CD14-positive monocyte (primary cell): Measurements from ENCODE around the gene TAS2R10. TPM values are rescaled to one million over a fixed set of nuclear protein-coding genes. Genes with fewer than 3 reads are reported as not detected.
"Not testable (repeated sequence)": the region's sequence is repeated elsewhere in the genome, so short reads cannot be mapped to it uniquely, and the experiment has no call there.

ENCODE experiments used
- DNase-seq, 3 donors: peaks; one replicate each; pipeline ENCODE4 v3.0.0-alpha.2; 2011 to 2022
- H2AFZ ChIP-seq: 2 replicates; pipeline ENCODE4 v1.6.0; 2012; ENCODE audit warnings: mild to moderate bottlenecking, low read depth, low read length, inconsistent platforms; ENCODE audit not compliant: insufficient read depth, poor library complexity, severe bottlenecking
- H3K27ac ChIP-seq, 2 donors: 1 replicate in 1 of 2; 2 replicates in 1 of 2; pipeline ENCODE4 v1.5.1; 2012 to 2013; ENCODE audit warnings: low read length in 2 of 2, control low read depth in 1 of 2, inconsistent platforms in 1 of 2, low read depth in 1 of 2, mild to moderate bottlenecking in 1 of 2
- H3K27me3 ChIP-seq, 2 donors: one replicate each; pipeline versions ENCODE4 v1.6.0 to v1.6.1; 2011 to 2013; ENCODE audit warnings: low read length in 2 of 2; ENCODE audit not compliant: control insufficient read depth in 2 of 2, insufficient read depth in 2 of 2
- H3K36me3 ChIP-seq, 2 donors: replicated peaks in 1 of 2; 1 replicate in 1 of 2; 2 replicates in 1 of 2; pipeline versions ENCODE4 v1.5.1 to v1.6.1; 2012 to 2013; ENCODE audit warnings: low read length in 2 of 2, control low read depth in 1 of 2, inconsistent platforms in 1 of 2, mild to moderate bottlenecking in 1 of 2; ENCODE audit not compliant: insufficient read depth in 2 of 2, control insufficient read depth in 1 of 2
- H3K4me1 ChIP-seq, 2 donors: 1 replicate in 1 of 2; 2 replicates in 1 of 2; pipeline versions ENCODE4 v1.5.1 to v1.6.1; 2012 to 2013; ENCODE audit warnings: low read length in 2 of 2, control low read depth in 1 of 2, inconsistent platforms in 1 of 2, mild to moderate bottlenecking in 1 of 2, moderate library complexity in 1 of 2; ENCODE audit not compliant: insufficient read depth in 2 of 2, control insufficient read depth in 1 of 2
- H3K4me2 ChIP-seq: replicated peaks from 2 replicates; pipeline ENCODE3; 2012; ENCODE audit warnings: low read length, moderate library complexity, mild to moderate bottlenecking; ENCODE audit not compliant: poor library complexity, severe bottlenecking; ENCODE audit errors: extremely low read depth
- H3K4me3 ChIP-seq, 3 experiments: fragments of 200-600 bp in 1 of 3; sonication (generic) in 1 of 3; replicated peaks in 1 of 3; 1 replicate in 2 of 3; 2 replicates in 1 of 3; pipeline ENCODE4 v1.5.1; 2011 to 2013; ENCODE audit warnings: low read length in 3 of 3, mild to moderate bottlenecking in 3 of 3, control low read depth in 2 of 3, low read depth in 2 of 3, inconsistent platforms in 1 of 3, moderate library complexity in 1 of 3
- H3K79me2 ChIP-seq: 2 replicates; pipeline ENCODE4 v1.6.0; 2012; ENCODE audit warnings: mild to moderate bottlenecking, control low read depth, inconsistent platforms, low read length, moderate library complexity; ENCODE audit not compliant: insufficient read depth
- H3K9ac ChIP-seq: 2 replicates; pipeline ENCODE4 v1.6.0; 2017; ENCODE audit warnings: low read length, mild to moderate bottlenecking; ENCODE audit not compliant: insufficient read depth, poor library complexity, severe bottlenecking
- H3K9me3 ChIP-seq, 2 donors: replicated peaks in 1 of 2; 1 replicate in 1 of 2; 2 replicates in 1 of 2; pipeline versions ENCODE4 v1.5.1 to v1.6.1; 2012 to 2013; ENCODE audit warnings: low read length in 2 of 2, control low read depth in 1 of 2; ENCODE audit not compliant: control insufficient read depth in 1 of 2, insufficient read depth in 1 of 2
- H4K20me1 ChIP-seq: 2 replicates; pipeline ENCODE4 v1.6.0; 2012; ENCODE audit warnings: mild to moderate bottlenecking, low read length, control low read depth, moderate library complexity; ENCODE audit not compliant: insufficient read depth
- H3K27ac Mint-ChIP-seq, 7 donors: one replicate each; pipeline ENCODE4 v1.8.0; 2020; ENCODE audit warnings: mild to moderate bottlenecking in 7 of 7, mixed read lengths in 7 of 7, moderate library complexity in 6 of 7, inconsistent platforms in 2 of 7
- H3K27me3 Mint-ChIP-seq, 3 donors: one replicate each; pipeline ENCODE4 v1.8.0; 2021 to 2022; ENCODE audit warnings: low read depth in 3 of 3, mild to moderate bottlenecking in 3 of 3, mixed read lengths in 3 of 3, moderate library complexity in 3 of 3, inconsistent platforms in 1 of 3
- H3K36me3 Mint-ChIP-seq, 2 donors: one replicate each; pipeline ENCODE4 v1.8.0; 2020; ENCODE audit warnings: mixed read lengths in 2 of 2, inconsistent platforms in 1 of 2, mild to moderate bottlenecking in 1 of 2
- H3K4me1 Mint-ChIP-seq: one replicate; pipeline ENCODE4 v1.8.0; 2020; ENCODE audit warnings: mild to moderate bottlenecking, mixed read lengths
- H3K4me3 Mint-ChIP-seq, 2 donors: one replicate each; pipeline ENCODE4 v1.8.0; 2020; ENCODE audit warnings: mild to moderate bottlenecking in 2 of 2, mixed read lengths in 2 of 2, moderate library complexity in 1 of 2
- H3K9me3 Mint-ChIP-seq, 7 donors: one replicate each; pipeline ENCODE4 v1.8.0; 2020 to 2022; ENCODE audit warnings: mixed read lengths in 7 of 7, mild to moderate bottlenecking in 6 of 7, moderate library complexity in 6 of 7, inconsistent platforms in 2 of 7
- WGBS: methylation state at CpG from one replicate; pipeline ENCODE4 v1.1.5; 2013; ENCODE audit warnings: missing lambda C conversion rate; ENCODE audit not compliant: insufficient coverage; 5-methylcytosine and 5-hydroxymethylcytosine counted together
- intact Hi-C, 2 donors: fragments of 100-400 bp; cut with micrococcal nuclease; formaldehyde crosslinking; loops; one replicate each; pipeline versions ENCODE4 v1.15.0 to v1.15.1; 2023
- polyA plus RNA-seq, 3 donors: library from polyadenylated mRNA; depleted of rRNA in 1 of 3; unstranded in 2 of 3; stranded (reverse) in 1 of 3; fragments of 300-500 nt in 2 of 3; fragments of >200 nt in 1 of 3; fragmentation: Illumina TruSeq in 2 of 3; gene quantifications; 1 replicate in 2 of 3; 2 replicates in 1 of 3; pipeline ENCODE4 v1.2.3, GENCODE V29; 2012 to 2021
- TF ChIP-seq, protein P1 (sequence below): fragments of 200-600 bp; IDR thresholded peaks from one replicate; pipeline ENCODE4 v1.8.0; 2022; ENCODE audit warnings: antibody characterized with exemption, mild to moderate bottlenecking

The TAS2R10 gene
- polyA plus RNA-seq, 3 donors: 0.08 TPM; not detected in 2

DNA sequence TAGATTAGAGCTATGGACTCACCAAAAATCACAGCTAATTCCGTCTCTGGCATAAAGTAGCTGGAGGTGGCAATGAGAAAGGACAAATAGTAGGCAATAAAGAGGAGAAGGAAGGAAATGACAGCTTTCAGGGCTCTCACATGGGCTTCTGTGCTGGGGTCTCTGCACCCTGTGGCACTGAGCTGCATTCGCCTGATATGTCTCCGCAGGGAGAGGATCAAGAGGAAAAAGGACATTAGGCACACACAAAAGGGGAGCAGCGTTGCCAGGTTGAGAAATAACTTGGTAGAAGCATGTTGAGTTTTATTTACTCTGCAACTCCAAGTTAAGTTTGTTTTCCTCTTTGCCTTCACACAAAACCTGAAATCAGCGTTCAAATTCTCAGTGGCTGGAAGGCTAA, 24.4 kb downstream of the TAS2R10 start:
- no peak overlapping the region for H3K27ac ChIP-seq
- H3K4me1 ChIP-seq: no peaks in the 10 kb centered on the region
- no peak overlapping the region for H3K27ac Mint-ChIP-seq
- H3K27me3 ChIP-seq: no peaks in the 10 kb centered on the region
- H4K20me1 ChIP-seq: no peaks in the 10 kb centered on the region
- H3K4me3 Mint-ChIP-seq: no peak overlapping the region
- H3K9me3 ChIP-seq: no peaks in the 10 kb centered on the region
- intact Hi-C loops: no loop called here
- WGBS: 88% methylated on average over 1 of the region's 5 CpGs
- no peaks in the 10 kb centered on the region for H3K36me3 Mint-ChIP-seq
- TF ChIP-seq, protein P1, sequence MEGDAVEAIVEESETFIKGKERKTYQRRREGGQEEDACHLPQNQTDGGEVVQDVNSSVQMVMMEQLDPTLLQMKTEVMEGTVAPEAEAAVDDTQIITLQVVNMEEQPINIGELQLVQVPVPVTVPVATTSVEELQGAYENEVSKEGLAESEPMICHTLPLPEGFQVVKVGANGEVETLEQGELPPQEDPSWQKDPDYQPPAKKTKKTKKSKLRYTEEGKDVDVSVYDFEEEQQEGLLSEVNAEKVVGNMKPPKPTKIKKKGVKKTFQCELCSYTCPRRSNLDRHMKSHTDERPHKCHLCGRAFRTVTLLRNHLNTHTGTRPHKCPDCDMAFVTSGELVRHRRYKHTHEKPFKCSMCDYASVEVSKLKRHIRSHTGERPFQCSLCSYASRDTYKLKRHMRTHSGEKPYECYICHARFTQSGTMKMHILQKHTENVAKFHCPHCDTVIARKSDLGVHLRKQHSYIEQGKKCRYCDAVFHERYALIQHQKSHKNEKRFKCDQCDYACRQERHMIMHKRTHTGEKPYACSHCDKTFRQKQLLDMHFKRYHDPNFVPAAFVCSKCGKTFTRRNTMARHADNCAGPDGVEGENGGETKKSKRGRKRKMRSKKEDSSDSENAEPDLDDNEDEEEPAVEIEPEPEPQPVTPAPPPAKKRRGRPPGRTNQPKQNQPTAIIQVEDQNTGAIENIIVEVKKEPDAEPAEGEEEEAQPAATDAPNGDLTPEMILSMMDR: no peak
- H3K36me3 ChIP-seq: no peaks in the 10 kb centered on the region
- H2AFZ ChIP-seq: no peak overlapping the region
- no peak for DNase-seq
- peaks cover 1 to 3% (median 1%) of the 10 kb centered on the region in 3 donors for H3K27me3 Mint-ChIP-seq
- no peaks in the 10 kb centered on the region for H3K4me1 Mint-ChIP-seq
- H3K9me3 Mint-ChIP-seq: peaks cover 0 to 2% (median 0%) of the 10 kb centered on the region in 7 donors
- no peak overlapping the region for H3K9ac ChIP-seq
- H3K79me2 ChIP-seq: no peaks in the 10 kb centered on the region
- H3K4me2 ChIP-seq: no peak overlapping the region
- H3K4me3 ChIP-seq: no peak overlapping the region

DNA sequence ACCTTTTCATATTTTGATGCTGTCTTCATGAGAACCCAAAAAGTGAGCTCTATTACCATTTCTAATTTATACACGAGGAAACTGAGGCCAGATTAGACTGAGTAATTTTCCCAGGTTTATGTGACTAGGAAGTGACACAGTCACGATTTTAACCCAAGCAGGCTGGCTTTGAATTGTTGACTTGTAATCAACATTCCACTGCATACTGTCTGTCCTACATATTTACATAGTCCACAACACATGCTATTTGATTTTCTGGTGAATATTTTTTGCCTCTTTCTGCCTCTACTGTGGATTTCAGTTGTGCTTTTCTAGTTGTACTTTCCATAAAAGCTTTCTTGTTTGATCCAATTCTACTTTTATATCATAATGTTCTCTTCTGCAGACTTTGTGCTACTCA, 31.9 kb downstream of the TAS2R10 start:
- Mint-ChIP-seq H3K27me3 (peaks cover 0 to 1% (median 1%) of the 10 kb centered on the region in 3 donors), H3K9me3 (peaks cover 0 to 7% (median 2%) of the 10 kb centered on the region in 7 donors)

DNA sequence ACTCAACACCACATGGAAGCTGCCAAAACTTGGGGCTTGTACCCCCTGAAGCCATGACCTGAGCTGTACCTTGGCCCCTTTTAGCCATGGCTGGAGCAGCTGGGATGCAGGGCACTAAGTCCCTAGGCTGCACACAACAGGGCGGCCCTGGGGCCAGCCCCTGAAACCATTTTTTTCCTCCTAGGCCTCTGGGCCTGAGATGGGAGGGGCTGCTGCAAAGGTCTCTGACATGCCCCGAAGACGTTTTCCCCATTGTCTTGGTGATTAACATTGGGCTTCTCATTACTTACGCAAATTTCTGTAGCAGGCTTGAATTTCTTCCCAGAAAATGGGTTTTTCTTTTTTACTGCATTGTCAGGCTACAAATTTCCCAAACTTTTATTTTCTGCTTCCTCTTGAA, 34.4 kb downstream of the TAS2R10 start:
- H3K27ac Mint-ChIP-seq, H3K36me3 ChIP-seq, H3K4me2 ChIP-seq, H3K4me3 Mint-ChIP-seq, DNase-seq, H3K36me3 Mint-ChIP-seq, H3K9me3 ChIP-seq, H3K27ac ChIP-seq, H3K27me3 Mint-ChIP-seq, H3K9me3 Mint-ChIP-seq, H3K4me1 ChIP-seq, H2AFZ ChIP-seq, H3K4me1 Mint-ChIP-seq, H3K4me3 ChIP-seq, H3K27me3 ChIP-seq, H4K20me1 ChIP-seq, intact Hi-C loops, H3K79me2 ChIP-seq, H3K9ac ChIP-seq: not testable (repeated sequence)
- WGBS: 100% methylated on average over 4 of the region's 4 CpGs

More for the DNA sequence above, 31.9 kb downstream of the TAS2R10 start:
- H4K20me1 ChIP-seq: no peaks in the 10 kb centered on the region
- no peak overlapping the region for H3K9ac ChIP-seq
- H3K9me3 ChIP-seq: peaks cover 0 to 8% of the 10 kb centered on the region in 2 donors
- intact Hi-C loops: no loop called here
- Mint-ChIP-seq H3K4me1 (no peaks in the 10 kb centered on the region), H3K27ac (no peak overlapping the region), H3K36me3 (no peaks in the 10 kb centered on the region), H3K4me3 (no peak overlapping the region)
- H3K4me1 ChIP-seq: no peaks in the 10 kb centered on the region
- H3K4me2 ChIP-seq: no peak overlapping the region
- WGBS: no CpG with 5 or more reads among the region's 2 CpGs
- no peak overlapping the region for H3K4me3 ChIP-seq
- H3K79me2 ChIP-seq: no peaks in the 10 kb centered on the region
- no peak overlapping the region for H2AFZ ChIP-seq
- H3K27ac ChIP-seq: no peak overlapping the region
- TF ChIP-seq, protein P1: no peak
- DNase-seq: no peak
- H3K27me3 ChIP-seq: no peaks in the 10 kb centered on the region
- H3K36me3 ChIP-seq: no peaks in the 10 kb centered on the region
